ENCODE measurements around the gene LMAN1L. TPM values are rescaled to one million over a fixed set of nuclear protein-coding genes. Genes with fewer than 3 reads are reported as not detected.

LMAN1L gene
- total and polyA plus RNA-seq, 2 of the 4 experiments (the other 2 are of a cell fraction) = not detected

DNA sequence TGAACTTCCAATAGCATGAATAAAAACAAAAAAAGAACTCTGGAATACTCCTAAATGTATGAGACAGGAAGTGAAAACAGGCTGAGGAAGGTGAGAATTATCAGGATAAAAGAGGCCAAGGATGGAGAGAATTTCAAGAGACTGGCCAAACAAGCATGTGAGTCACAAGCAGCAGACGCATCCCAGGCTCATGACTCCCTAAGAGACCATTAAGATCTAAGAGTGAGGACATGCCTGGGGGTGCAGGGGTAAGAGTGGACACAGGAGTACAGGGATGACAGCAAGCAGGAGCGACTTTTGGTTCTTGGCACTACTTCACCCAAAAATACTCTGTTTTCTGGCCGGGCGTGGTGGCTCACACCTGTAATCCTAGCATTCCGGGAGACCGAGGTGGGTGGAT lies 53.5 kb downstream of the LMAN1L start:
- no peak overlapping the region for H3K23ac ChIP-seq (ENCODE audit: low read depth, low read length)
- no peak overlapping the region for H3K14ac ChIP-seq (replicated peaks; ENCODE audit: low read depth, low read length)
- no peak overlapping the region for H4K8ac ChIP-seq (ENCODE audit: low read depth in 2 of 2, low read length in 2 of 2)
- peak; percentile 85 for DNase-seq
- H3K27ac ChIP-seq (ENCODE audit: insufficient read depth, low read length) = no peak overlapping the region
- no peak for TF ChIP-seq MAFK (IDR thresholded peaks at IDR 0.05; ENCODE audit: low read depth, low read length)
- TF ChIP-seq FOS (IDR thresholded peaks at IDR 0.05; ENCODE audit: low read depth, low read length) = peak; percentile 58
- TF ChIP-seq, protein P1, sequence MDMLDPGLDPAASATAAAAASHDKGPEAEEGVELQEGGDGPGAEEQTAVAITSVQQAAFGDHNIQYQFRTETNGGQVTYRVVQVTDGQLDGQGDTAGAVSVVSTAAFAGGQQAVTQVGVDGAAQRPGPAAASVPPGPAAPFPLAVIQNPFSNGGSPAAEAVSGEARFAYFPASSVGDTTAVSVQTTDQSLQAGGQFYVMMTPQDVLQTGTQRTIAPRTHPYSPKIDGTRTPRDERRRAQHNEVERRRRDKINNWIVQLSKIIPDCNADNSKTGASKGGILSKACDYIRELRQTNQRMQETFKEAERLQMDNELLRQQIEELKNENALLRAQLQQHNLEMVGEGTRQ (IDR thresholded peaks at IDR 0.05; ENCODE audit: low read depth, low read length) = 0 out of 2 replicates have a peak, but pooled peaks have one; percentile 13
- TF ChIP-seq MAZ (IDR thresholded peaks at IDR 0.05; ENCODE audit: borderline replicate concordance, low read depth, low read length) = 0 out of 2 replicates have a peak, but pooled peaks have one; percentile 25
- in situ Hi-C loops (cut with MboI; ENCODE audit: low sequenced_read_pairs) = no loop called here
- ChIA-PET POLR2A (ENCODE audit: unreplicated experiment) (no interaction called here), CTCF (no interaction called here)
- H3K4me1 ChIP-seq (ENCODE audit: control insufficient read depth, insufficient read depth, low read length) = peaks cover 16% of the 10 kb centered on the region
- no peaks in the 10 kb centered on the region for H3K27me3 ChIP-seq (ENCODE audit: control insufficient read depth, insufficient read depth, low read length)
- H2BK120ac ChIP-seq (ENCODE audit: low read depth, low read length) = no peak overlapping the region
- peak; percentile 79 for ATAC-seq (ENCODE audit: low read depth)
- no peak overlapping the region for H3K18ac ChIP-seq (ENCODE audit: low read depth, low read length)
- no peak overlapping the region for H3K4ac ChIP-seq (ENCODE audit: low read depth, low read length)
- no peak overlapping the region for H3K4me2 ChIP-seq (ENCODE audit: low read depth, low read length)
- peaks cover 2% of the 10 kb centered on the region for H3K36me3 ChIP-seq (ENCODE audit: control insufficient read depth, insufficient read depth, low read length)
- dilution Hi-C loops (cut with HindIII; ENCODE audit: low sequenced_read_pairs, unreplicated experiment) = no loop called here
- H3K4me3 ChIP-seq (ENCODE audit: insufficient read depth, low read depth, low read length) = no peak overlapping the region
- H2AK9ac ChIP-seq (replicated peaks; ENCODE audit: low read depth, low read length, poor library complexity) = peak overlapping the region; percentile 6
- no peaks in the 10 kb centered on the region for H3K9me3 ChIP-seq (ENCODE audit: control insufficient read depth, insufficient read depth, low read length)
- no peak overlapping the region for H2BK5ac ChIP-seq (ENCODE audit: low read depth, low read length, poor library complexity, severe bottlenecking)
- no peak overlapping the region for H3K9ac ChIP-seq (ENCODE audit: low read depth, low read length)
- BruUV-seq (replicated peaks) = no TSS peak
- WGBS, 2 experiments (ENCODE audit: extremely low coverage in 2 of 2, insufficient read length in 1 of 2) = 100% methylated on average over 4 of the region's 6 CpGs; no CpG with 5 or more reads in 1 of the 2 experiments
- intact Hi-C loops (cut with micrococcal nuclease) = no loop called here
- H2BK15ac ChIP-seq (ENCODE audit: low read depth, low read length) = no peak overlapping the region
- no peak overlapping the region for H4K91ac ChIP-seq (ENCODE audit: insufficient read depth, low read depth, low read length)
- no peak overlapping the region for H2BK20ac ChIP-seq (ENCODE audit: low read depth, low read length)
- H4K20me1 ChIP-seq (ENCODE audit: insufficient read depth, low read length) = peaks cover 77% of the 10 kb centered on the region
- H3K56ac ChIP-seq (ENCODE audit: extremely low read depth, insufficient read depth, low read length) = no peak overlapping the region
- no peak overlapping the region for H4K5ac ChIP-seq (ENCODE audit: low read depth, low read length)
- peaks cover 20 to 85% of the 10 kb centered on the region in 2 experiments for H3K79me1 ChIP-seq (ENCODE audit: low read depth in 1 of 2, low read length in 2 of 2)
- H3K9me1 ChIP-seq (ENCODE audit: insufficient read depth, low read length) = peaks cover 43% of the 10 kb centered on the region
- no peak overlapping the region for H2AK5ac ChIP-seq (ENCODE audit: low read depth, low read length)
- no peak overlapping the region for H2AFZ ChIP-seq (replicated peaks; ENCODE audit: low read length, poor library complexity)

Measured in IMR-90 (cell line).